ENCODE results near the gene ZNG1A. TPM values are rescaled to one million over a fixed set of nuclear protein-coding genes. Genes with fewer than 3 reads are reported as not detected.
"Not testable (repeated sequence)": the region's sequence is repeated elsewhere in the genome, so short reads cannot be mapped to it uniquely, and the experiment has no call there.

ZNG1A gene
- total RNA-seq, 3 donors from 2014 or later: 32.3 to 70.1 (median 36.4) TPM

GRCh38 chr9:73900-74525, 104.8 kb downstream of the ZNG1A start:
- Histone ChIP-seq H3K27ac (peak overlapping the region in 1 of 2 donors; percentile 69), H3K4me3 (peak overlapping the region; percentile 42 to 72 (median 44))
- H3K4me1 ChIP-seq; H3K27me3 ChIP-seq; intact Hi-C loops (cut with DNase I; ENCODE audit: low total_unique reads); DNase-seq (ENCODE audit: low spot score in 2 of 2); H3K9me3 ChIP-seq; H3K36me3 ChIP-seq: not testable (repeated sequence)

GRCh38 chr9:73076-73899, 105.6 kb downstream of the ZNG1A start:
- H3K4me1 ChIP-seq; H3K9me3 ChIP-seq; H3K27me3 ChIP-seq; H3K36me3 ChIP-seq; intact Hi-C loops (cut with DNase I; ENCODE audit: low total_unique reads): not testable (repeated sequence)
- peak in 1 of 2 donors; percentile 48 for DNase-seq (ENCODE audit: low spot score in 2 of 2)
- H3K27ac ChIP-seq: peak overlapping the region in 1 of 2 donors; percentile 69
- H3K4me3 ChIP-seq: peak overlapping the region; percentile 42 to 72 (median 44)

Other genes starting within 250 kb of the ZNG1A start
- gene WASHC1, start 149.6 kb downstream of the ZNG1A start, total RNA-seq: 1 to 10 TPM; 3.7 to 7.5 (median 7.5) TPM
- gene FOXD4, start 60.6 kb downstream of the ZNG1A start, total RNA-seq: under 1 TPM in 2 of 3 donors, not detected in 1; 0.33 to 0.44 TPM
- 10 to 100 TPM; 18.4 to 34.1 (median 20.8) TPM for gene DOCK8, start 35.8 kb upstream of the ZNG1A start, total RNA-seq